A549 (cell line): ENCODE data around the gene SLC6A19. TPM values are rescaled to one million over a fixed set of nuclear protein-coding genes. Genes with fewer than 3 reads are reported as not detected.

ENCODE experiments used
- ATAC-seq, 2 experiments: fragments of 200-7000 bp in 1 of 2; fragments of >200 bp in 1 of 2; cut with Nextera tagmentation in 1 of 2; cut with Tn5 transposase in 1 of 2; 3 replicates each; pipeline versions ENCODE4 v1.8.0 to v1.9.1; 2018 to 2020; ENCODE audit warnings: mild to moderate bottlenecking in 1 of 2, moderate library complexity in 1 of 2
- CTCF ChIA-PET: fragments of 300-600 bp; sonication (Branson Sonifier 250); formaldehyde crosslinking; extraction: SDS; loops from one replicate; lab custom pipeline; 2021; ENCODE audit warnings: antibody characterized with exemption, inconsistent platforms; lab: Yijun Ruan, JAX
- POLR2A ChIA-PET: fragments of 350-600 bp; formaldehyde crosslinking; extraction: SDS; loops from one replicate; lab custom pipeline; 2021; ENCODE audit warnings: antibody characterized with exemption, inconsistent platforms; lab: Yijun Ruan, JAX
- DNase-seq, 2 experiments: peaks; one replicate each; pipeline versions ENCODE4 v3.0.0 to v3.0.0-alpha.2; 2011 to 2016; ENCODE audit warnings: low read depth in 1 of 2, low spot score in 1 of 2
- FAIRE-seq: peaks from 2 replicates; lab custom pipeline; 2011; peaks lifted over from hg19 to GRCh38; lab: Jason Lieb, UNC
- H3K27ac ChIP-seq, 2 experiments: fragments of >200 bp; sonication (Bioruptor Twin); formaldehyde crosslinking; 3 replicates each; pipeline ENCODE4 v1.5.1; 2016 to 2017
- H3K4me1 ChIP-seq: fragments of >200 bp; sonication (Bioruptor Twin); formaldehyde crosslinking; 3 replicates; pipeline ENCODE4 v1.6.1; 2016
- H3K4me2 ChIP-seq: fragments of >200 bp; sonication (Bioruptor Twin); formaldehyde crosslinking; 3 replicates; pipeline ENCODE4 v1.6.1; 2016
- H3K4me3 ChIP-seq: fragments of >200 bp; sonication (Bioruptor Twin); formaldehyde crosslinking; 3 replicates; pipeline ENCODE4 v1.5.1; 2016
- H3K9me3 ChIP-seq: fragments of >200 bp; sonication (Bioruptor Twin); formaldehyde crosslinking; 3 replicates; pipeline ENCODE4 v1.6.1; 2016
- BHLHE40 ChIP-seq: IDR thresholded peaks from 2 replicates; pipeline ENCODE4 v1.6.1; 2012; ENCODE audit warnings: low read depth, low read length, inconsistent platforms
- CEBPB ChIP-seq, 2 experiments: fragments of >200 bp in 1 of 2; sonication (Bioruptor Twin) in 1 of 2; formaldehyde crosslinking in 1 of 2; IDR thresholded peaks; 2 replicates each; pipeline ENCODE4 v1.6.1; 2012 to 2016
- CHD2 ChIP-seq: fragments of 150-350 bp; IDR thresholded peaks from 2 replicates; pipeline ENCODE4 v1.6.1; 2014; ENCODE audit warnings: low read length; ENCODE audit not compliant: partially characterized antibody
- GATA3 ChIP-seq: IDR thresholded peaks from 2 replicates; pipeline ENCODE4 v1.6.1; 2012; ENCODE audit warnings: borderline replicate concordance
- HDAC2 ChIP-seq: fragments of 200-600 bp; sonication (generic); IDR thresholded peaks from 2 replicates; pipeline ENCODE4 v1.6.1; 2016
- HEYL ChIP-seq: fragments of 250-450 bp; sonication (Bioruptor Pico); IDR thresholded peaks from 2 replicates; pipeline ENCODE4 v1.8.0; 2021; ENCODE audit warnings: mild to moderate bottlenecking, moderate library complexity
- JUN ChIP-seq, 2 experiments: fragments of >200 bp; sonication (Bioruptor Twin); formaldehyde crosslinking; IDR thresholded peaks; 2 replicates in 1 of 2; 3 replicates in 1 of 2; pipeline ENCODE4 v1.6.1; 2016 to 2017
- MAFK ChIP-seq: fragments of 450-650 bp; IDR thresholded peaks from 2 replicates; pipeline ENCODE4 v1.6.1; 2014; ENCODE audit not compliant: partially characterized antibody
- MYC ChIP-seq: IDR thresholded peaks from 2 replicates; pipeline ENCODE4 v1.6.1; 2012; ENCODE audit warnings: mild to moderate bottlenecking, inconsistent platforms, low read length, improper control_type of control experiment, borderline replicate concordance
- NFE2L2 ChIP-seq: fragments of 150-350 bp; conservative IDR thresholded peaks from 2 replicates; pipeline ENCODE4 v1.6.1; 2014; ENCODE audit warnings: low read length
- NR3C1 ChIP-seq: fragments of >200 bp; sonication (Bioruptor Twin); formaldehyde crosslinking; IDR thresholded peaks from 3 replicates; pipeline ENCODE4 v1.6.1; 2017
- PHF8 ChIP-seq: fragments of 200-600 bp; sonication (generic); IDR thresholded peaks from 2 replicates; pipeline ENCODE4 v1.6.1; 2016; ENCODE audit warnings: low read depth, mild to moderate bottlenecking, antibody characterized with exemption, moderate library complexity, borderline replicate concordance
- POLR2A ChIP-seq: IDR thresholded peaks from 2 replicates; pipeline ENCODE4 v1.6.1; 2012; ENCODE audit warnings: mild to moderate bottlenecking, low read length
- RCOR1 ChIP-seq: fragments of 150-350 bp; IDR thresholded peaks from 2 replicates; pipeline ENCODE4 v1.6.1; 2014; ENCODE audit warnings: antibody characterized with exemption, low read length, low read depth
- RNF2 ChIP-seq: fragments of 200-600 bp; sonication (generic); IDR thresholded peaks from 2 replicates; pipeline ENCODE4 v1.6.1; 2016; ENCODE audit warnings: low read depth, mild to moderate bottlenecking, antibody characterized with exemption, moderate library complexity, borderline replicate concordance
- SREBF2 ChIP-seq: fragments of 450-650 bp; IDR thresholded peaks from 2 replicates; pipeline ENCODE4 v1.6.1; 2014; ENCODE audit warnings: mild to moderate bottlenecking, moderate library complexity
- ZC3H11A ChIP-seq: fragments of 450-650 bp; IDR thresholded peaks from 2 replicates; pipeline ENCODE4 v1.6.1; 2014; ENCODE audit warnings: antibody characterized with exemption, mild to moderate bottlenecking
- ZNF302 ChIP-seq: fragments of 250-450 bp; sonication (Bioruptor Pico); IDR thresholded peaks from 2 replicates; pipeline ENCODE4 v1.9.0; 2021; ENCODE audit warnings: inconsistent platforms, mild to moderate bottlenecking, moderate library complexity
- WGBS: methylation state at CpG from one replicate; pipeline ENCODE4 v1.1.6; 2017; ENCODE audit errors: missing lambda C conversion rate; 5-methylcytosine and 5-hydroxymethylcytosine counted together
- polyA plus RNA-seq, 4 experiments: library from polyadenylated mRNA; depleted of rRNA in 3 of 4; stranded (reverse); fragments of >200 nt; fragmentation: RNase III in 1 of 4; extraction: RNeasy Plus Mini Kit Qiagen cat#74134 plus additional on column Dnase treatment in 1 of 4; gene quantifications; 2 replicates in 3 of 4; 3 replicates in 1 of 4; pipeline ENCODE4 v1.2.3, GENCODE V29; 2011 to 2017
- TF ChIP-seq, protein P1 (sequence below): fragments of >200 bp; sonication (Bioruptor Twin); formaldehyde crosslinking; IDR thresholded peaks from 3 replicates; pipeline ENCODE4 v1.6.1; 2016
- TF ChIP-seq, protein P2 (sequence below): fragments of 250-450 bp; sonication (Bioruptor Pico); IDR thresholded peaks from 2 replicates; pipeline ENCODE4 v1.5.0; 2021; ENCODE audit warnings: mild to moderate bottlenecking, moderate library complexity, borderline replicate concordance
- TF ChIP-seq, protein P3 (sequence below): fragments of >200 bp; sonication (Bioruptor Twin); formaldehyde crosslinking; IDR thresholded peaks from 2 replicates; pipeline ENCODE4 v1.6.1; 2016
- TF ChIP-seq, protein P4 (sequence below): fragments of 250-450 bp; sonication (Bioruptor Pico); IDR thresholded peaks from 2 replicates; pipeline ENCODE4 v1.5.0; 2020; ENCODE audit warnings: low read depth, mild to moderate bottlenecking, moderate library complexity
- TF ChIP-seq, protein P5 (sequence below): fragments of 150-350 bp; IDR thresholded peaks from 2 replicates; pipeline ENCODE4 v1.6.1; 2014; ENCODE audit warnings: low read depth, mild to moderate bottlenecking, low read length
- TF ChIP-seq, protein P6 (sequence below): IDR thresholded peaks from 2 replicates; pipeline ENCODE4 v1.6.1; 2012
- TF ChIP-seq, protein P7 (sequence below): fragments of 450-650 bp; IDR thresholded peaks from 2 replicates; pipeline ENCODE4 v1.6.1; 2014; ENCODE audit warnings: antibody characterized with exemption

Gene SLC6A19
- polyA plus RNA-seq, 2 of the 4 experiments (the other 2 are of a cell fraction) = 0.01 TPM; not detected in 1

DNA sequence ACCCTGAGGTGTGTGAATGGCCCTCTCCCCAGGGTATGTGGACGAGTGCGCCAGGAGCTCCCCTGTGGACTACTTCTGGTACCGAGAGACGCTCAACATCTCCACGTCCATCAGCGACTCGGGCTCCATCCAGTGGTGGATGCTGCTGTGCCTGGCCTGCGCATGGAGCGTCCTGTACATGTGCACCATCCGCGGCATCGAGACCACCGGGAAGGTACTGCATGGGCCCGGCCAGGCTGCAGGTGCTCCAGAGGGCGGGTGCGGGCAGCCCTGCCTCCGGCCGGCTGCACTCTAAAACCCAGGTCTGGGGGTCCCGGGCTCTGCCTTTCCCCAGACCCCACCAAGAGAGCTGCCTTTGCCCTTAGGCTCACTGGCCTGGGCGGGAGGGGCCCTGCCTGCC lies 10.9 kb downstream of the SLC6A19 start:
- ChIA-PET CTCF (no interaction called here), POLR2A (no interaction called here)
- ATAC-seq = no peak
- Histone ChIP-seq H3K4me3 (no peak overlapping the region), H3K27ac (no peak overlapping the region), H3K4me2 (no peak overlapping the region), H3K4me1 (no peaks in the 10 kb centered on the region), H3K9me3 (no peaks in the 10 kb centered on the region)
- TF ChIP-seq HDAC2 = no peak
- TF ChIP-seq, protein P1, sequence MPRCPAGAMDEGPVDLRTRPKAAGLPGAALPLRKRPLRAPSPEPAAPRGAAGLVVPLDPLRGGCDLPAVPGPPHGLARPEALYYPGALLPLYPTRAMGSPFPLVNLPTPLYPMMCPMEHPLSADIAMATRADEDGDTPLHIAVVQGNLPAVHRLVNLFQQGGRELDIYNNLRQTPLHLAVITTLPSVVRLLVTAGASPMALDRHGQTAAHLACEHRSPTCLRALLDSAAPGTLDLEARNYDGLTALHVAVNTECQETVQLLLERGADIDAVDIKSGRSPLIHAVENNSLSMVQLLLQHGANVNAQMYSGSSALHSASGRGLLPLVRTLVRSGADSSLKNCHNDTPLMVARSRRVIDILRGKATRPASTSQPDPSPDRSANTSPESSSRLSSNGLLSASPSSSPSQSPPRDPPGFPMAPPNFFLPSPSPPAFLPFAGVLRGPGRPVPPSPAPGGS = no peak
- TF ChIP-seq, protein P2, sequence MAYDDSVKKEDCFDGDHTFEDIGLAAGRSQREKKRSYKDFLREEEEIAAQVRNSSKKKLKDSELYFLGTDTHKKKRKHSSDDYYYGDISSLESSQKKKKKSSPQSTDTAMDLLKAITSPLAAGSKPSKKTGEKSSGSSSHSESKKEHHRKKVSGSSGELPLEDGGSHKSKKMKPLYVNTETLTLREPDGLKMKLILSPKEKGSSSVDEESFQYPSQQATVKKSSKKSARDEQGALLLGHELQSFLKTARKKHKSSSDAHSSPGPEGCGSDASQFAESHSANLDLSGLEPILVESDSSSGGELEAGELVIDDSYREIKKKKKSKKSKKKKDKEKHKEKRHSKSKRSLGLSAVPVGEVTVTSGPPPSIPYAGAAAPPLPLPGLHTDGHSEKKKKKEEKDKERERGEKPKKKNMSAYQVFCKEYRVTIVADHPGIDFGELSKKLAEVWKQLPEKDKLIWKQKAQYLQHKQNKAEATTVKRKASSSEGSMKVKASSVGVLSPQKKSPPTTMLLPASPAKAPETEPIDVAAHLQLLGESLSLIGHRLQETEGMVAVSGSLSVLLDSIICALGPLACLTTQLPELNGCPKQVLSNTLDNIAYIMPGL (CRISPR knock-in tag) = no peak
- TF ChIP-seq ZNF302 (CRISPR knock-in tag) = no peak
- TF ChIP-seq HEYL = no peak
- TF ChIP-seq NR3C1 = no peak
- no peak for TF ChIP-seq ZC3H11A
- TF ChIP-seq CEBPB (IDR thresholded peaks at IDR 0.05) = no peak
- TF ChIP-seq RNF2 = no peak
- TF ChIP-seq JUN (IDR thresholded peaks at IDR 0.05) = no peak
- TF ChIP-seq GATA3 = no peak
- no peak for FAIRE-seq
- no peak for DNase-seq
- 83% methylated on average over 16 of the region's 20 CpGs for WGBS

DNA sequence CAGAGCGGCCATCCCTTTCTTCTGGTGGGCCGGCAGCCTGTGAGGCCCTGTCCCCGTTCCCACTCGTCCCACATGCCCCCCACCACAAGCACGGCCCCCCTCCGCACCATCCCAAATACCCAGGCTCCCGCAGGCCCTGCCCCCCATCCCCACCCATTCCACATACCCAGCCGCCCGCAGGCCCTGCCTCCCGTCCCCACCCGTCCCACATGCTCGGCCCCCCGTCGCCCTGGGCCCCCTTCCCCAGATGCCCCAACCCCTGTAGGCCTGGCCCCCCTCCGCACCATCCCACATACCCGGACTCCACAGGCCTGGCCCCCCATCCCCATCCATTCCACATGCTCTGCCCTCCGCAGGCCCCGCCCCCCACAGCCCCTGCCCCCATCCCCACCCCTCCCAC lies 11.5 kb downstream of the SLC6A19 start:
- WGBS = 25% methylated on average over 4 of the region's 18 CpGs
- DNase-seq (no peak), ATAC-seq (no peak), FAIRE-seq (no peak)
- Histone ChIP-seq H3K4me2 (no peak overlapping the region), H3K27ac (no peak overlapping the region), H3K4me3 (no peak overlapping the region), H3K9me3 (no peaks in the 10 kb centered on the region), H3K4me1 (no peaks in the 10 kb centered on the region)
- TF ChIP-seq, protein P3, sequence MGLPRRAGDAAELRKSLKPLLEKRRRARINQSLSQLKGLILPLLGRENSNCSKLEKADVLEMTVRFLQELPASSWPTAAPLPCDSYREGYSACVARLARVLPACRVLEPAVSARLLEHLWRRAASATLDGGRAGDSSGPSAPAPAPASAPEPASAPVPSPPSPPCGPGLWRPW = no peak
- TF ChIP-seq SREBF2 (no peak), NFE2L2 (no peak)
- ChIA-PET POLR2A (no interaction called here), CTCF (no interaction called here)

DNA sequence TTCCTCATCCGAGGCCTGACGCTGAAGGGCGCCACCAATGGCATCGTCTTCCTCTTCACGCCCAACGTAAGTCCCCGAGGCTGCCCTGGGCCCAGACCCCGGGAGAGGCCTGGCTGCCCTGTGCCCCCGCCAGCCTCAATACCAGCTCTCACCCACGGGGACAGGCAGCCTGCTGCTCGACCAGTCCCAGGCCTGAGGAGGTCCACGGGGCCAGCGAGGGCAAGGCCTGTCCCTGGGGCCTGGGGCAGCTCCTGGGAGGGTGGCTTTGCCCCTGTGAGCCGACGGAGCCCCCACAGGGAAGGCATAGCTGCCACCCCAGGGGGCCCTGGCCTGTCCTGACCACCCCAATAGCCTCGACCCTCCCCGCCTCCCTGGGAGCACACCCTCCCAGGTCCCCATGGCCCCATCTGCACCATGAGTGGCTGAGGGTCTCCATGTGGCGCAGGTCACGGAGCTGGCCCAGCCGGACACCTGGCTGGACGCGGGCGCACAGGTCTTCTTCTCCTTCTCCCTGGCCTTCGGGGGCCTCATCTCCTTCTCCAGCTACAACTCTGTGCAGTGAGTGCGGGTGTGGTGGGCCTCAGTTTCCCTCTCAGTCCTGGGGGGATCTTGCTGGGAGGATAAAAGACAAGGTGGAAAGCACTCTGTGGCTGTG lies 12.2 kb downstream of the SLC6A19 start:
- no peaks in the 10 kb centered on the region for H3K4me1 ChIP-seq
- ChIA-PET CTCF (interaction anchor here (1.1 kb wide), 1 partner anchor 431 kb away, joined by 6 read pairs; no protein-coding TSS in a partner anchor), POLR2A (no interaction called here)
- FAIRE-seq (no peak), ATAC-seq (no peak), DNase-seq (no peak)
- H3K27ac ChIP-seq = no peak overlapping the region
- WGBS = 74% methylated on average over 9 of the region's 25 CpGs
- no peaks in the 10 kb centered on the region for H3K9me3 ChIP-seq
- TF ChIP-seq MYC (no peak), PHF8 (no peak), CHD2 (no peak), RCOR1 (no peak), POLR2A (no peak), JUN (IDR thresholded peaks at IDR 0.05) (no peak), BHLHE40 (no peak), MAFK (no peak), ZNF302 (CRISPR knock-in tag) (no peak), NR3C1 (no peak)
- TF ChIP-seq, protein P4, sequence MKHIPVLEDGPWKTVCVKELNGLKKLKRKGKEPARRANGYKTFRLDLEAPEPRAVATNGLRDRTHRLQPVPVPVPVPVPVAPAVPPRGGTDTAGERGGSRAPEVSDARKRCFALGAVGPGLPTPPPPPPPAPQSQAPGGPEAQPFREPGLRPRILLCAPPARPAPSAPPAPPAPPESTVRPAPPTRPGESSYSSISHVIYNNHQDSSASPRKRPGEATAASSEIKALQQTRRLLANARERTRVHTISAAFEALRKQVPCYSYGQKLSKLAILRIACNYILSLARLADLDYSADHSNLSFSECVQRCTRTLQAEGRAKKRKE (CRISPR knock-in tag) = no peak
- TF ChIP-seq, protein P5, sequence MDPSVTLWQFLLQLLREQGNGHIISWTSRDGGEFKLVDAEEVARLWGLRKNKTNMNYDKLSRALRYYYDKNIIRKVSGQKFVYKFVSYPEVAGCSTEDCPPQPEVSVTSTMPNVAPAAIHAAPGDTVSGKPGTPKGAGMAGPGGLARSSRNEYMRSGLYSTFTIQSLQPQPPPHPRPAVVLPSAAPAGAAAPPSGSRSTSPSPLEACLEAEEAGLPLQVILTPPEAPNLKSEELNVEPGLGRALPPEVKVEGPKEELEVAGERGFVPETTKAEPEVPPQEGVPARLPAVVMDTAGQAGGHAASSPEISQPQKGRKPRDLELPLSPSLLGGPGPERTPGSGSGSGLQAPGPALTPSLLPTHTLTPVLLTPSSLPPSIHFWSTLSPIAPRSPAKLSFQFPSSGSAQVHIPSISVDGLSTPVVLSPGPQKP = no peak
- TF ChIP-seq, protein P6, sequence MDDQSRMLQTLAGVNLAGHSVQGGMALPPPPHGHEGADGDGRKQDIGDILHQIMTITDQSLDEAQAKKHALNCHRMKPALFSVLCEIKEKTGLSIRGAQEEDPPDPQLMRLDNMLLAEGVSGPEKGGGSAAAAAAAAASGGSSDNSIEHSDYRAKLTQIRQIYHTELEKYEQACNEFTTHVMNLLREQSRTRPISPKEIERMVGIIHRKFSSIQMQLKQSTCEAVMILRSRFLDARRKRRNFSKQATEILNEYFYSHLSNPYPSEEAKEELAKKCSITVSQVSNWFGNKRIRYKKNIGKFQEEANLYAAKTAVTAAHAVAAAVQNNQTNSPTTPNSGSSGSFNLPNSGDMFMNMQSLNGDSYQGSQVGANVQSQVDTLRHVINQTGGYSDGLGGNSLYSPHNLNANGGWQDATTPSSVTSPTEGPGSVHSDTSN = no peak
- TF ChIP-seq, protein P7, sequence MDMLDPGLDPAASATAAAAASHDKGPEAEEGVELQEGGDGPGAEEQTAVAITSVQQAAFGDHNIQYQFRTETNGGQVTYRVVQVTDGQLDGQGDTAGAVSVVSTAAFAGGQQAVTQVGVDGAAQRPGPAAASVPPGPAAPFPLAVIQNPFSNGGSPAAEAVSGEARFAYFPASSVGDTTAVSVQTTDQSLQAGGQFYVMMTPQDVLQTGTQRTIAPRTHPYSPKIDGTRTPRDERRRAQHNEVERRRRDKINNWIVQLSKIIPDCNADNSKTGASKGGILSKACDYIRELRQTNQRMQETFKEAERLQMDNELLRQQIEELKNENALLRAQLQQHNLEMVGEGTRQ = no peak
- no peak overlapping the region for H3K4me3 ChIP-seq
- H3K4me2 ChIP-seq = no peak overlapping the region
